Lung (tissue), 12 donors: Measurements from ENCODE around the gene CFAP410. TPM values are rescaled to one million over a fixed set of nuclear protein-coding genes. Genes with fewer than 3 reads are reported as not detected.

Experiments
- ATAC-seq: fragments of 200-7000 bp; cut with Tn5 transposase; one replicate; pipeline ENCODE4 v1.9.1; 2020; ENCODE audit warnings: moderate number of reproducible peaks; ENCODE audit not compliant: insufficient read depth, low FRiP score
- DNase-seq, 3 donors: peaks; one replicate each; pipeline ENCODE4 v3.0.0-alpha.2; 2013 to 2017
- H3K27ac ChIP-seq, 2 donors: one replicate each; pipeline ENCODE4 v1.5.1; 2013; ENCODE audit warnings: mild to moderate bottlenecking in 2 of 2, moderate library complexity in 2 of 2, control low read depth in 1 of 2, inconsistent platforms in 1 of 2, low read depth in 1 of 2, low read length in 1 of 2
- H3K27me3 ChIP-seq, 3 donors: one replicate each; pipeline ENCODE4 v1.5.1; 2013; ENCODE audit warnings: low read length in 2 of 3; ENCODE audit not compliant: control insufficient read depth in 3 of 3, insufficient read depth in 3 of 3
- H3K36me3 ChIP-seq, 4 donors: one replicate each; pipeline ENCODE4 v1.5.1; 2013; ENCODE audit warnings: low read length in 4 of 4, mild to moderate bottlenecking in 1 of 4, moderate library complexity in 1 of 4; ENCODE audit not compliant: control insufficient read depth in 4 of 4, insufficient read depth in 4 of 4
- H3K4me1 ChIP-seq, 5 donors: one replicate each; pipeline ENCODE4 v1.5.1; 2013; ENCODE audit warnings: low read length in 5 of 5, mild to moderate bottlenecking in 2 of 5, moderate library complexity in 1 of 5; ENCODE audit not compliant: control insufficient read depth in 5 of 5, insufficient read depth in 5 of 5
- H3K4me3 ChIP-seq: one replicate; pipeline ENCODE4 v1.5.1; 2013; ENCODE audit warnings: mild to moderate bottlenecking, control low read depth, moderate library complexity
- H3K9ac ChIP-seq, 2 donors: one replicate each; pipeline ENCODE4 v1.5.1; 2013; ENCODE audit warnings: low read length in 2 of 2, control low read depth in 1 of 2; ENCODE audit not compliant: insufficient read depth in 1 of 2
- H3K9me3 ChIP-seq, 4 donors: one replicate each; pipeline ENCODE4 v1.5.1; 2013; ENCODE audit warnings: low read length in 3 of 4, mild to moderate bottlenecking in 1 of 4, moderate library complexity in 1 of 4; ENCODE audit not compliant: control insufficient read depth in 4 of 4, insufficient read depth in 3 of 4
- WGBS, 2 donors: extraction: QIAGEN DNeasy Blood & Tissue Kit; methylation state at CpG; one replicate each; pipeline ENCODE4 v1.1.7; 2013; 5-methylcytosine and 5-hydroxymethylcytosine counted together
- polyA plus RNA-seq, 2 donors: library from polyadenylated mRNA; stranded (reverse); fragments of 200-250 nt; gene quantifications; one replicate each; pipeline ENCODE4 v1.2.1, GENCODE V29; 2013
- total RNA-seq, 2 donors: library from RNA; depleted of rRNA in 1 of 2; stranded (reverse); fragments of >200 nt in 1 of 2; gene quantifications; one replicate each; pipeline ENCODE4 v1.2.1, GENCODE V29; 2014 to 2021
- TF ChIP-seq, protein P1 (sequence below): IDR thresholded peaks from 2 replicates; pipeline ENCODE4 v1.5.1; 2012; ENCODE audit warnings: mild to moderate bottlenecking; ENCODE audit errors: control extremely low read depth, extremely low read depth
- donor health status: control.
- donor health status: control.
- donor health status: Bipolar disorder and iron deficiency.
- donor health status: healthy.
- donor health status: DM: yes; HTN: yes; CAD: no.

The CFAP410 gene
- total and polyA plus RNA-seq, 4 donors: 24.3 to 72.7 (median 39.5) TPM

DNA sequence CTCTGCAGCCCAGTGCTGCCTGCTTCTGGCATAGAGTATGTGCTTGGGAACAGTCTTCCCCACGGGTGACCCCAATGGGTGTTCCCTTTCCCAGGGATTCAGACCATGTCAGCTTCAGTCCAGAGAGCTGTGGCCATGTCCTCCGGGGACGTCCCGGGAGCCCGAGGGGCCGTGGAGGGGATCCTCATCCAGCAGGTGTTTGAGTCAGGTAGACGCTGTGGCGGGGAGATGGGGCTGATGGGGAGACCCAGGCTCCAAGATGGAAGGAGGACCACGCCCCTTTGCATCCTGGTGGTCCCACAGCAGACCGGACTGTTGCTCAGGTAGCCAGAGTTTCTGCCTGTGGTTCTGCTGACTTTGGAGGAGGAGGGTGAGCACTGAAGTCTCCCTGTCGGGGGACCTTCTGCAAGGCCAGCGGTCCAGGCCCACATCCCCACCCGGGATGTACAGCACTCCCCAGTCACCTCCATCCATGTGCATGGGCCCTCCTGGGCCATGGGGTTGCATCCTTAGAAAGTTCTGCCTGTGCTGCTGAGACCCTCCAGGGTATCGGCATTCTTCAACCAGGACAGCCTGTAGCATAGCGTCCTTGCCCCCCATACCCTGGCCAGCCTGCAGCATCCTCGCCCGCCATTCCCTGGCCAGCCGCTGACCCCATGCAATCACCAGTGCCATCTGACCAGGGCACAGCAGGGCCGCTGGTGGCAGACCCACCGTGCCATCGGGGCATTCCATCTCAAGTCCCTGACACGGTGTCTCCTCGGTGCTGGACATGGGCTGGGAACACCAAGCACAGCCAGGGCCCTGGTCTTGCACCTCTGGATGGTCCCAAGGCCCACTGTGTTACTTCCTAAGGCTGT lies 50.7 kb downstream of the CFAP410 start:
- DNase-seq (no peak), ATAC-seq (no peak)
- 93 to 94% methylated on average over 23 of the region's 23 CpGs for WGBS, 2 donors
- peaks cover 0 to 25% (median 0%) of the 10 kb centered on the region in 3 donors for H3K27me3 ChIP-seq
- no peaks in the 10 kb centered on the region for H3K36me3 ChIP-seq
- no peaks in the 10 kb centered on the region for H3K9me3 ChIP-seq
- H3K9ac ChIP-seq: no peak overlapping the region
- TF ChIP-seq, protein P1, sequence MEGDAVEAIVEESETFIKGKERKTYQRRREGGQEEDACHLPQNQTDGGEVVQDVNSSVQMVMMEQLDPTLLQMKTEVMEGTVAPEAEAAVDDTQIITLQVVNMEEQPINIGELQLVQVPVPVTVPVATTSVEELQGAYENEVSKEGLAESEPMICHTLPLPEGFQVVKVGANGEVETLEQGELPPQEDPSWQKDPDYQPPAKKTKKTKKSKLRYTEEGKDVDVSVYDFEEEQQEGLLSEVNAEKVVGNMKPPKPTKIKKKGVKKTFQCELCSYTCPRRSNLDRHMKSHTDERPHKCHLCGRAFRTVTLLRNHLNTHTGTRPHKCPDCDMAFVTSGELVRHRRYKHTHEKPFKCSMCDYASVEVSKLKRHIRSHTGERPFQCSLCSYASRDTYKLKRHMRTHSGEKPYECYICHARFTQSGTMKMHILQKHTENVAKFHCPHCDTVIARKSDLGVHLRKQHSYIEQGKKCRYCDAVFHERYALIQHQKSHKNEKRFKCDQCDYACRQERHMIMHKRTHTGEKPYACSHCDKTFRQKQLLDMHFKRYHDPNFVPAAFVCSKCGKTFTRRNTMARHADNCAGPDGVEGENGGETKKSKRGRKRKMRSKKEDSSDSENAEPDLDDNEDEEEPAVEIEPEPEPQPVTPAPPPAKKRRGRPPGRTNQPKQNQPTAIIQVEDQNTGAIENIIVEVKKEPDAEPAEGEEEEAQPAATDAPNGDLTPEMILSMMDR: no peak
- peaks cover 0 to 14% (median 4%) of the 10 kb centered on the region in 5 donors for H3K4me1 ChIP-seq
- no peak overlapping the region for H3K27ac ChIP-seq
- H3K4me3 ChIP-seq: no peak overlapping the region

DNA sequence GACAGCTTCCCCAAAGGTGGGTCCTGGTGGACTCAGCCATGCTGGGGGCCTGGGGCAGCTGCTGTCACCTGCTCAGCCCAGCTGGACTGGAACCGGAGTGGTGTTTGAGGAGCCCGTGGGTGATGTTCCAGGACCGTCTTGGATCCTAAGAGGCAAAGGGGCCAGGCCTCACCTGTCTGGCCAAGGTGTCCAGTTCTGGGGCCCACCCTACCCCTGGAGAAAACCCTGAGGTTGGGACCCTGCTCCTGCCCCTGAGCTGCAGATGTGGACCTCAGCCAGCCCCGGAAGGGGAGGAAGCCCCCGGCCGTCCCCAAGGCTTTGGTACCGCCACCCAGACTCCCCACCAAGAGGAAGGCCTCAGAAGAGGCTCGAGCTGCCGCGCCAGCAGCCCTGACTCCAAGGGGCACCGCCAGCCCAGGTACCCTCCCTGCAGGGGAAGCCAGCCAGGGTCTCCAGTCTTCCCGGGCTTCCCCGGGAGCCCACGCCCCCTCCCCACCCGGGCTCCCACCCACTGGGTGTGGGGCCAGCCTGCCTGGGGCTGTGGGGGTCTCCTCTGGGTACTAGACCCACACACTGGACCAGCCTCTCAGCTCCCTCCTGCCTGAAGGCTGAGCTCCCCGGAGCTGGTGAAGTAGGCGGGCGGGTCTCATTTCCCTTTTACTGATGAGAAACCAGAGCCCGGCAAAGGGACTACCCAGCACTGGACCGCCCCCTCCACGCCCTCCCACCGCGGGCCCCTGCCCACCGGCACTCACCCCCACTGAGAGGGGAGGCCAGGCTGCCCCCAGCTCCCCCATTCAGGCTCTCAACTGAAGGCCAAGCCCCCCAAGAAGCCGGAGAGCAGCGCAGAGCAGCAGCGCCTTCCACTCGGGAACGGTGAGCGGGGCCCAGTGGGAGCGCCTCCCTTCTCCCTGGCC lies 52.2 kb downstream of the CFAP410 start:
- DNase-seq (no peak), ATAC-seq (no peak)
- Histone ChIP-seq H3K36me3 (no peaks in the 10 kb centered on the region), H3K4me1 (peaks cover 0 to 15% (median 4%) of the 10 kb centered on the region in 5 donors), H3K9ac (no peak overlapping the region), H3K27ac (no peak overlapping the region), H3K4me3 (no peak overlapping the region), H3K9me3 (no peaks in the 10 kb centered on the region), H3K27me3 (peaks cover 0 to 25% (median 0%) of the 10 kb centered on the region in 3 donors)
- TF ChIP-seq, protein P1: no peak
- 77 to 82% methylated on average over 29 to 31 of the region's 31 CpGs for WGBS, 2 donors

DNA sequence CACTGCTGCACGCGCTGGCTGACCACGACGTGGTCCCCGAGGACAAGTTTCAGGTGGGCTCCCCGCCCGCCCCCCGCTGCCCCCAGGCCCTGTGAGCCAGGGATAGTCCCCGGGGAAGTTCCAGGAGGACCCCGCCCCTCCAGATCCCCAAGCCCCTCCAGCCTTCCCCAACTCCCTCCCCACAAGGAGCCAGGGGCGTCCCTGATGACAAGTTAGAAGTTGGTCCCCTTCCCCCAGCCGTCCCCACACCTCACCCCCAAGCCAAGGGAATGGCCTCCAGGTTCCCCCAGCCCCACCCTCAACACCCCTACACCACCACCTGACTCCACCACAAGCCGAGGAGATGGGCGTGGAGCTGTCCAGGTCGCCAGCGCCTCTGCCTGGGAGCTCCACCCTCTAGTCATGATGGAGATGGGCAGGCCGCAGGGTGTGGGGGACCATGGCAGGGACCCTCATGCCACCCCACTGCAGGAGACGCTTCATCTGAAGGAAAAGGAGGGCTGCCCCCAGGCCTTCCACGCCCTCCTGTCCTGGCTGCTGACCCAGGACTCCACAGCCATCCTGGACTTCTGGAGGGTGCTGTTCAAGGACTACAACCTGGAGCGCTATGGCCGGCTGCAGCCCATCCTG lies 53.0 kb downstream of the CFAP410 start:
- 56 to 82% methylated on average over 21 of the region's 21 CpGs for WGBS, 2 donors
- Histone ChIP-seq H3K27me3 (peaks cover 0 to 25% (median 0%) of the 10 kb centered on the region in 3 donors), H3K9ac (no peak overlapping the region), H3K27ac (no peak overlapping the region), H3K36me3 (no peaks in the 10 kb centered on the region), H3K4me1 (peaks cover 0 to 15% (median 4%) of the 10 kb centered on the region in 5 donors), H3K9me3 (no peaks in the 10 kb centered on the region), H3K4me3 (no peak overlapping the region)
- TF ChIP-seq, protein P1: no peak
- DNase-seq: no peak
- no peak for ATAC-seq
